Fibroblast of villous mesenchyme (primary cell): Measurements from ENCODE around the gene CELF4. TPM values are rescaled to one million over a fixed set of nuclear protein-coding genes. Genes with fewer than 3 reads are reported as not detected.
A peak's percentile ranks its signal among the peaks of the same experiment; 100 is the strongest.

Experiments
- DNase-seq: peaks from one replicate; pipeline ENCODE4 v3.0.0-alpha.2; 2010; ENCODE audit warnings: low read depth
- H3K4me3 ChIP-seq: 2 replicates; pipeline ENCODE4 v1.5.1; 2011; ENCODE audit warnings: low read depth, mild to moderate bottlenecking, low read length
- total RNA-seq: library from RNA; depleted of rRNA; stranded (reverse); fragments of >200 nt; gene quantifications from 2 replicates; pipeline ENCODE4 v1.2.3, GENCODE V29; 2012
- TF ChIP-seq, protein P1 (sequence below): IDR thresholded peaks from 2 replicates; pipeline ENCODE4 v1.5.1; 2012; ENCODE audit warnings: low read depth, mild to moderate bottlenecking, low read length; ENCODE audit not compliant: insufficient read depth

The CELF4 gene
- total RNA-seq, 1 donor, result not detected

GRCh38 chr18:37560003-37560402, 5.6 kb downstream of the CELF4 start:
- no peak for DNase-seq
- TF ChIP-seq, protein P1, sequence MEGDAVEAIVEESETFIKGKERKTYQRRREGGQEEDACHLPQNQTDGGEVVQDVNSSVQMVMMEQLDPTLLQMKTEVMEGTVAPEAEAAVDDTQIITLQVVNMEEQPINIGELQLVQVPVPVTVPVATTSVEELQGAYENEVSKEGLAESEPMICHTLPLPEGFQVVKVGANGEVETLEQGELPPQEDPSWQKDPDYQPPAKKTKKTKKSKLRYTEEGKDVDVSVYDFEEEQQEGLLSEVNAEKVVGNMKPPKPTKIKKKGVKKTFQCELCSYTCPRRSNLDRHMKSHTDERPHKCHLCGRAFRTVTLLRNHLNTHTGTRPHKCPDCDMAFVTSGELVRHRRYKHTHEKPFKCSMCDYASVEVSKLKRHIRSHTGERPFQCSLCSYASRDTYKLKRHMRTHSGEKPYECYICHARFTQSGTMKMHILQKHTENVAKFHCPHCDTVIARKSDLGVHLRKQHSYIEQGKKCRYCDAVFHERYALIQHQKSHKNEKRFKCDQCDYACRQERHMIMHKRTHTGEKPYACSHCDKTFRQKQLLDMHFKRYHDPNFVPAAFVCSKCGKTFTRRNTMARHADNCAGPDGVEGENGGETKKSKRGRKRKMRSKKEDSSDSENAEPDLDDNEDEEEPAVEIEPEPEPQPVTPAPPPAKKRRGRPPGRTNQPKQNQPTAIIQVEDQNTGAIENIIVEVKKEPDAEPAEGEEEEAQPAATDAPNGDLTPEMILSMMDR, result no peak
- no peak overlapping the region for H3K4me3 ChIP-seq

DNA sequence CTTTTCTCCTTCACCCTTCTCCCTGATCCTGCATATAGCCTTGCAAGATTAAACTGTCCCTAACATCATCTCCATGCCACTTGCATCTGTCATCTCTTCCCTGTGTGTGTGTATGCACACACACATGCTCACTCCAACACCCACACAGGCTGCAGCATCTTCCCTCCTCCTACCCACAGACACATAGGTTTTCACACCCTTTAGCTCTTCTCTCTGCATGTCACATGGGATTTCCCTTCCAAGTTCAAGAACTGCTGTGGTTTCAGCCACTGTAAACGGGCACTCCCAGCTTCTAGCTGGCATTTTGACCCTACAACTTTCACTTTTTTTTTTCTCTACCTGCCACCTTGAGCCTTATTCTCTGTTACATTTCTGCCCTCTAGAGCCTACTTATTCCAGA, 6.4 kb downstream of the CELF4 start:
- no peak overlapping the region for H3K4me3 ChIP-seq
- TF ChIP-seq, protein P1, result no peak
- DNase-seq, result no peak

DNA sequence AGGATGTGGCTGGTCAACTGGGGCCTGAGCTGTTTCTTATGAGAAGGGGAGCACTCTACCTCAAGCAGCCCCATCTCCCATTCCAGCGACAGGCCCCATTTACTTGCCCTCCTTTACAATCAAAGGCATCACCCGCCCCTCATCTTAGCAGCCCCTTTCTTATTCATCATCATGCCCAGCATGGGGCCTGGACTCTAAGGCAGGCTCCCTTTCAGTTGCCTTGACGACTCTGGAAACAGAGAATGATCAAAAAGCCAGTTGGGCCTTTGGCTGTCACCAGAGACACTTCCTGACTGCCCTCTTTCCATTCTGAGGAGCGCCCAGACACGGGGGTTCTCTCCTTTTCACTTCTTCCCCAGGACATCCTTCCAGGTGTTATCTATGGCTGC, 11.2 kb downstream of the CELF4 start:
- no peak overlapping the region for H3K4me3 ChIP-seq
- TF ChIP-seq, protein P1, result no peak
- no peak for DNase-seq

DNA sequence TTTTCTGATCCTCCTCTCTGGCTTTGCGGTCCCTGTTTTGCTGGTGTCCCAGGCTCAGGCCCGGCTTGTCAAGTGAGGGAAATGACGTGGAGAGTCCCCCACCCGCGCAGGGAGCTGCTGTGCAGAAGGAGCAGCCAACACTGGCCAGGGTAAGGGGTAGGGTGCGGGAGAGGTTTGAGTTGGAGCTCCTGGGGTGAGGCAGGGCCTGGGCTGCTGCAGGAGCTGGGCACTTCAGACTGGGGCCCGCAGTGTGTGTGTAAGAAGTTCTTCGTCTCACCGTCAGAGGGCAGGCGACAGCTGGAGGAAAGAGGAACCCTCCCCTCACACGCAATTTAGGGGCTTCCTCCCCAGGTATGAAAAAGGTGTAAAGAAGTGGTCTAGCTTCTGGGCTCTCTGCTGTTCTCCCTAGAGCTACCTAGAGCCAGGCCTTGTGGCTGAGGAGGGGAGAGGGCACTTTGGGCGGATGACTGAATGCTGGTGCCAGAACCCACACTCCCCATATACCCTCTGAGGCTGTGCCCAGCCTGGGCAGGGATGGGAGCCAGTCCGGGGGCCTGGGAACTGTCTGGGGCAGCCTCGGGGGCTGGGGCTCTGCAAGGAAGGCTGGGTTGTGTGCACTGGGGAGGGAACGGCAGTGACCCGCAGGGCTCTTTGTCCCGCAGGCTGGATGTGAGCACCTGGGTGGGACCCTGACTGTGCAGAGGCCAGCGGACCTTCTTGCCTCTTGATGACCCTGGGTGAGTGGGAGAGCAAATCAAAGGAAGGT, 11.8 kb downstream of the CELF4 start:
- TF ChIP-seq, protein P1, result peak; percentile 10
- H3K4me3 ChIP-seq, result no peak overlapping the region
- DNase-seq, result no peak

GRCh38 chr18:37552286-37552685, 13.3 kb downstream of the CELF4 start:
- DNase-seq, result no peak

DNA sequence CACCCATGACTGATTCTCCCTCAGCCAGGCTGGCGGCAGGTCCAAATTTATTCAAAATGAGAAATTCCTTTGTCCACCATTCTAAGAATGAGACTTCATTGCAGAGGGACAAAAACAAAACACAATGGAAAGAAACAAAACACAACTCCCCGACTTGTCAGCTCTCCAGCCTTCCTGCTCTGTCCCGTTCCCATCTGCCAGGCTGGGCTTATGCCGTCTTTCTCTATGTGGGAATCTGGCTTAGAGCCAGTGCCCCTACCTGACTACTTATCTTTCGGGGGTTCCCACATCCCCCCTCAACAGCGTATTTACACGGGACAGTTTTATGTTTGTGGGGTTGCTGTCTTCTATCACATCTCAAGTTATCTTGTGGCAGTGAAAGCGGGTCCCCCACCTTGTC, 13.8 kb downstream of the CELF4 start:
- TF ChIP-seq, protein P1, result no peak
- DNase-seq, result no peak
- H3K4me3 ChIP-seq, result no peak overlapping the region

More at GRCh38 chr18:37552286-37552685, 13.3 kb downstream of the CELF4 start:
- no peak overlapping the region for H3K4me3 ChIP-seq
- TF ChIP-seq, protein P1, result no peak

DNA sequence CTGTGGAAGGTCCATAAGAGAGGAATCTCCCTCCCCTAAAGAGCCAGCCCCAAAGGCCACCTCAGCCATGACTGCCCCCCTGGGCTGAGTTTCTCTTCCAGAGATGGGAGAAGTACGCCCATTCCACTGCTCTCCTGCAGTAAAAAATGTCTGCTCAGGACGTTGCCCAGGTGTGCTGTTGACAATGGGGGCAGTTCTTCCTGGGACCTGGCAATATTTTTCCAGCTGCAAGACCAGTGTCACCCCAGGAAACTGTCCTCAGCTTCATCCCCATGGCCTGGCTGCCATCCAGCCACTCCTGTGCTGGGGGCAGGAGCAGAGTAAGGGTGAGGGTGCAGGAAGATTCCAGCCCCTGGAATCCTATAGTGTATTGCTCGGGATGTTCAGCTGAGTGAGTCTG, 14.3 kb downstream of the CELF4 start:
- DNase-seq, result no peak
- no peak overlapping the region for H3K4me3 ChIP-seq
- TF ChIP-seq, protein P1, result no peak
